ENCODE results near the gene SBSN. TPM values are rescaled to one million over a fixed set of nuclear protein-coding genes. Genes with fewer than 3 reads are reported as not detected.

Gene SBSN
- total and polyA plus RNA-seq, 9 of the 15 experiments (the other 6 are each of a cell fraction or from before 2014, with no cell fraction given) = 0.05 TPM; not detected in 8

GRCh38 chr19:35516310-35516709 lies 11.8 kb downstream of the SBSN start:
- in situ Hi-C loops (cut with MboI) (no loop called here), intact Hi-C loops (cut with micrococcal nuclease) (no loop called here)
- no peak overlapping the region for H3K4me3 ChIP-seq
- H3K4me1 ChIP-seq (replicated peaks in 1 of 2; ENCODE audit: control insufficient read depth in 2 of 2, insufficient read depth in 2 of 2, low read length in 2 of 2) = peaks cover 0 to 20% of the 10 kb centered on the region in 2 experiments; a peak in 4 of 5 replicates
- DNase-seq (ENCODE audit: extremely low read depth in 1 of 4, low spot score in 3 of 4) (no peak), ATAC-seq (no peak), FAIRE-seq (no peak)
- H3K27me3 ChIP-seq (ENCODE audit: control insufficient read depth in 2 of 2, insufficient read depth in 2 of 2, low read length in 2 of 2) = peaks cover 25 to 67% of the 10 kb centered on the region in 2 experiments; a peak in 4 of 5 replicates
- peaks cover 14% of the 10 kb centered on the region; the same call in 1 of the 2 replicates for H4K20me1 ChIP-seq (replicated peaks; ENCODE audit: control insufficient read depth, insufficient read depth, low read length)
- 15% methylated on average over 3 of the region's 3 CpGs for WGBS (ENCODE audit: insufficient coverage, low coverage, missing lambda C conversion rate)
- no peak overlapping the region for H3K9ac ChIP-seq (ENCODE audit: insufficient read depth in 1 of 2, low read depth in 2 of 2, low read length in 2 of 2)
- no peak overlapping the region for H3K27ac ChIP-seq (ENCODE audit: extremely low read depth, low read depth, low read length)
- H3K36me3 ChIP-seq (ENCODE audit: control insufficient read depth, insufficient read depth, low read length) = no peaks in the 10 kb centered on the region
- BruUV-seq (replicated peaks) = no TSS peak
- no peak overlapping the region for H3K4me2 ChIP-seq (ENCODE audit: insufficient read depth, low read length)
- H3K9me1 ChIP-seq (ENCODE audit: control insufficient read depth, insufficient read depth, low read length) = peaks cover 2% of the 10 kb centered on the region
- CTCF ChIA-PET (ENCODE audit: low intra/inter-chr PET ratio) = no interaction called here
- no peaks in the 10 kb centered on the region for H3K79me2 ChIP-seq (ENCODE audit: control insufficient read depth, insufficient read depth, low read length)
- POLR2A ChIA-PET = interaction anchor here (0.7 kb wide), 1 partner anchor 21 kb away, joined by 4 read pairs; no protein-coding TSS in a partner anchor
- no peaks in the 10 kb centered on the region for H3K9me3 ChIP-seq (replicated peaks; ENCODE audit: control insufficient read depth, insufficient read depth, low read depth, low read length)
- no peak overlapping the region for H2AFZ ChIP-seq (ENCODE audit: low read depth, low read length)
- TF ChIP-seq MBD1 (CRISPR knock-in tag; IDR thresholded peaks at IDR 0.05) (no peak), STAT5A (IDR thresholded peaks at IDR 0.05; ENCODE audit: borderline replicate concordance, low read length) (no peak), L3MBTL2 (IDR thresholded peaks at IDR 0.05) (no peak), HMG20A (CRISPR knock-in tag; conservative IDR thresholded peaks at IDR 0.05) (no peak), CTCF (IDR thresholded peaks at IDR 0.05 in 2 of 3, conservative IDR thresholded peaks at IDR 0.05 in 1 of 3; ENCODE audit: insufficient read depth in 2 of 3, low read depth in 1 of 3, low read length in 3 of 3) (no peak), CCAR2 (IDR thresholded peaks at IDR 0.05; ENCODE audit: low read depth, low read length) (no peak), SMC3 (conservative IDR thresholded peaks at IDR 0.05; ENCODE audit: insufficient read depth, low read depth, low read length) (no peak), ID3 (CRISPR knock-in tag; IDR thresholded peaks at IDR 0.05) (no peak), ID3 (tag; IDR thresholded peaks at IDR 0.05) (no peak), SP1 (CRISPR knock-in tag; IDR thresholded peaks at IDR 0.05) (no peak), CBFB (CRISPR knock-in tag; IDR thresholded peaks at IDR 0.05) (no peak), SRSF7 (optimal IDR thresholded peaks at IDR 0.05; ENCODE audit: low read depth, low read length) (no peak), NFE2L1 (tag; IDR thresholded peaks at IDR 0.05; ENCODE audit: borderline replicate concordance, low read depth) (no peak), ZNF3 (CRISPR knock-in tag; IDR thresholded peaks at IDR 0.05) (no peak), TAF9B (IDR thresholded peaks at IDR 0.05; ENCODE audit: partially characterized antibody) (no peak), SIRT6 (IDR thresholded peaks at IDR 0.05; ENCODE audit: low read depth, low read length) (no peak), MAFF (IDR thresholded peaks at IDR 0.05; ENCODE audit: low read length) (no peak), SRSF3 (IDR thresholded peaks at IDR 0.05; ENCODE audit: insufficient read depth, low read length) (no peak), RBM25 (IDR thresholded peaks at IDR 0.05; ENCODE audit: low read depth, low read length, severe bottlenecking) (peak; percentile 76), BCOR (IDR thresholded peaks at IDR 0.05) (peak; percentile 65; the same call in 1 of the 2 replicates), KDM1A (IDR thresholded peaks at IDR 0.05) (peak; percentile 21 to 47; a peak in 1 of 4 replicates), PRMT5 (CRISPR knock-in tag; IDR thresholded peaks at IDR 0.05) (no peak)

Data from K562 (cell line).